ENCODE results near the gene SPINK13.
"Not testable (repeated sequence)": the region's sequence is repeated elsewhere in the genome, so short reads cannot be mapped to it uniquely, and the experiment has no call there.

The SPINK13 gene

GRCh38 chr5:148312153-148312552 lies 43.6 kb downstream of the SPINK13 start, which contains the start of gene SPINK7:
SPINK7 (plus strand) TSS chr5:148312423; CDS start chr5:148312484, 61 bp downstream.
- no peak for DNase-seq (ENCODE audit: low spot score)

- no peak for DNase-seq (ENCODE audit: low spot score)
Observed at GRCh38 chr5:148314187-148314586, 45.6 kb downstream of the SPINK13 start.

GRCh38 chr5:148314731-148315130 lies 46.1 kb downstream of the SPINK13 start:
- no peak for DNase-seq (ENCODE audit: low spot score)

- not testable (repeated sequence) for DNase-seq (ENCODE audit: low spot score)
Observed at GRCh38 chr5:148320011-148320963, 51.7 kb downstream of the SPINK13 start.

GRCh38 chr5:148333262-148333849 lies 64.8 kb downstream of the SPINK13 start:
- DNase-seq (ENCODE audit: low spot score): no peak

GRCh38 chr5:148335259-148335658 lies 66.7 kb downstream of the SPINK13 start, which contains the start of gene SPINK9:
SPINK9 (plus strand) TSS chr5:148335559; CDS start chr5:148335614, 55 bp downstream.
- no peak for DNase-seq (ENCODE audit: low spot score)

All from germinal center (tissue), 1 donor.